Measurements from ENCODE around the gene SQOR. TPM values are rescaled to one million over a fixed set of nuclear protein-coding genes. Genes with fewer than 3 reads are reported as not detected.

SQOR gene
- total and polyA plus RNA-seq, 2 donors (not counting 1 experiment from before 2014, with no cell fraction given) = 25.6 to 29.1 TPM

GRCh38 chr15:45689616-45690015 lies 54.8 kb downstream of the SQOR start:
- ATAC-seq (ENCODE audit: low read depth) (no peak), DNase-seq (no peak)
- peaks cover 0 to 65% of the 10 kb centered on the region in 2 experiments for H3K36me3 ChIP-seq (replicated peaks in 1 of 2; ENCODE audit: control extremely low read depth in 1 of 2, control insufficient read depth in 1 of 2, extremely low read depth in 1 of 2, insufficient read depth in 2 of 2, low read length in 1 of 2)
- intact Hi-C loops (cut with micrococcal nuclease) = no loop called here
- WGBS (ENCODE audit: insufficient coverage) = 100% methylated on average over 2 of the region's 4 CpGs
- H3K27me3 ChIP-seq (replicated peaks in 1 of 4; ENCODE audit: control extremely low read depth in 1 of 4, control insufficient read depth in 3 of 4, insufficient read depth in 4 of 4, low read length in 3 of 4) = no peaks in the 10 kb centered on the region
- no peak overlapping the region for H3K27ac ChIP-seq (ENCODE audit: low read length in 2 of 2)
- no peaks in the 10 kb centered on the region for H4K20me1 ChIP-seq (ENCODE audit: control insufficient read depth, insufficient read depth, low read length, poor library complexity, severe bottlenecking)
- no peaks in the 10 kb centered on the region for H3K4me1 Mint-ChIP-seq
- H3K9ac ChIP-seq (ENCODE audit: low read length) = no peak overlapping the region
- no peaks in the 10 kb centered on the region for H3K9me3 ChIP-seq (ENCODE audit: control extremely low read depth in 1 of 3, control insufficient read depth in 2 of 3, insufficient read depth in 1 of 3, low read length in 2 of 3)
- no peak overlapping the region for H3K4me3 ChIP-seq (ENCODE audit: control extremely low read depth in 1 of 5, extremely low read depth in 1 of 5, insufficient read depth in 1 of 5, low read depth in 2 of 5, low read length in 4 of 5)
- H3K4me2 ChIP-seq (replicated peaks; ENCODE audit: low read depth, low read length, poor library complexity, severe bottlenecking) = no peak overlapping the region
- no peaks in the 10 kb centered on the region for H3K79me2 ChIP-seq (ENCODE audit: control insufficient read depth, insufficient read depth, low read length)
- no peaks in the 10 kb centered on the region for H3K4me1 ChIP-seq (ENCODE audit: control insufficient read depth in 2 of 2, insufficient read depth in 2 of 2, low read length in 2 of 2)
- H3K4me3 Mint-ChIP-seq = no peak overlapping the region
- no peak overlapping the region for H2AFZ ChIP-seq (ENCODE audit: insufficient read depth, low read depth, low read length, poor library complexity, severe bottlenecking)
- TF ChIP-seq CTCF (IDR thresholded peaks at IDR 0.05) (no peak), EZH2 (IDR thresholded peaks at IDR 0.05; ENCODE audit: borderline replicate concordance, insufficient read depth, low read depth, low read length, poor library complexity, severe bottlenecking) (no peak)
- CTCF ChIA-PET = interaction anchor here (1.1 kb wide), 1 partner anchor 16 kb away, joined by 4 read pairs; no protein-coding TSS in a partner anchor
- no peaks in the 10 kb centered on the region for H3K9me3 Mint-ChIP-seq (ENCODE audit: insufficient read depth)
- no peak overlapping the region for H3K27ac Mint-ChIP-seq
- H3K27me3 Mint-ChIP-seq = no peaks in the 10 kb centered on the region
- POLR2A ChIA-PET = no interaction called here

- no peak overlapping the region for H3K4me3 Mint-ChIP-seq
- DNase-seq = no peak
- Histone ChIP-seq H3K9me3 (ENCODE audit: control extremely low read depth in 1 of 3, control insufficient read depth in 2 of 3, insufficient read depth in 1 of 3, low read length in 2 of 3) (no peaks in the 10 kb centered on the region), H3K9ac (ENCODE audit: low read length) (no peak overlapping the region), H2AFZ (ENCODE audit: insufficient read depth, low read depth, low read length, poor library complexity, severe bottlenecking) (no peak overlapping the region), H3K36me3 (replicated peaks in 1 of 2; ENCODE audit: control extremely low read depth in 1 of 2, control insufficient read depth in 1 of 2, extremely low read depth in 1 of 2, insufficient read depth in 2 of 2, low read length in 1 of 2) (peaks cover 0 to 55% of the 10 kb centered on the region in 2 experiments), H4K20me1 (ENCODE audit: control insufficient read depth, insufficient read depth, low read length, poor library complexity, severe bottlenecking) (no peaks in the 10 kb centered on the region), H3K27me3 (replicated peaks in 1 of 4; ENCODE audit: control extremely low read depth in 1 of 4, control insufficient read depth in 3 of 4, insufficient read depth in 4 of 4, low read length in 3 of 4) (no peaks in the 10 kb centered on the region), H3K4me1 (ENCODE audit: control insufficient read depth in 2 of 2, insufficient read depth in 2 of 2, low read length in 2 of 2) (no peaks in the 10 kb centered on the region), H3K4me3 (ENCODE audit: control extremely low read depth in 1 of 5, extremely low read depth in 1 of 5, insufficient read depth in 1 of 5, low read depth in 2 of 5, low read length in 4 of 5) (no peak overlapping the region), H3K4me2 (replicated peaks; ENCODE audit: low read depth, low read length, poor library complexity, severe bottlenecking) (no peak overlapping the region), H3K79me2 (ENCODE audit: control insufficient read depth, insufficient read depth, low read length) (no peaks in the 10 kb centered on the region), H3K27ac (ENCODE audit: low read length in 2 of 2) (no peak overlapping the region)
- no peaks in the 10 kb centered on the region for H3K4me1 Mint-ChIP-seq
- intact Hi-C loops (cut with micrococcal nuclease) = no loop called here
- no peak overlapping the region for H3K27ac Mint-ChIP-seq
- no peaks in the 10 kb centered on the region for H3K27me3 Mint-ChIP-seq
- ChIA-PET POLR2A (no interaction called here), CTCF (interaction anchor here (1.1 kb wide), 1 partner anchor 15 kb away, joined by 4 read pairs; no protein-coding TSS in a partner anchor)
- H3K9me3 Mint-ChIP-seq (ENCODE audit: insufficient read depth) = no peaks in the 10 kb centered on the region
- WGBS (ENCODE audit: insufficient coverage) = 100% methylated on average over 1 of the region's 6 CpGs
- ATAC-seq (ENCODE audit: low read depth) = no peak
- no peak for TF ChIP-seq EZH2 (IDR thresholded peaks at IDR 0.05; ENCODE audit: borderline replicate concordance, insufficient read depth, low read depth, low read length, poor library complexity, severe bottlenecking)
- no peak for TF ChIP-seq CTCF (IDR thresholded peaks at IDR 0.05)
Observed at GRCh38 chr15:45690581-45691260, 55.9 kb downstream of the SQOR start.
